HPDE6-E6E7 (cell line): ENCODE data around the gene CTDP1.
"Not testable (repeated sequence)": the region's sequence is repeated elsewhere in the genome, so short reads cannot be mapped to it uniquely, and the experiment has no call there.

Experiments used
- DNase-seq: peaks from one replicate; pipeline ENCODE4 v3.0.0; 2011; ENCODE audit warnings: missing footprints; ENCODE audit errors: extremely low spot score

The CTDP1 gene

GRCh38 chr18:79698668-79699335, 19.2 kb downstream of the CTDP1 start:
- no peak for DNase-seq

GRCh38 chr18:79699653-79700052, 20.1 kb downstream of the CTDP1 start:
- DNase-seq = no peak

- no peak for DNase-seq
These were observed 23.3 kb downstream of the CTDP1 start for GRCh38 chr18:79702906-79703305.

- DNase-seq = no peak
These were observed 25.0 kb downstream of the CTDP1 start for GRCh38 chr18:79704631-79705030.

DNA sequence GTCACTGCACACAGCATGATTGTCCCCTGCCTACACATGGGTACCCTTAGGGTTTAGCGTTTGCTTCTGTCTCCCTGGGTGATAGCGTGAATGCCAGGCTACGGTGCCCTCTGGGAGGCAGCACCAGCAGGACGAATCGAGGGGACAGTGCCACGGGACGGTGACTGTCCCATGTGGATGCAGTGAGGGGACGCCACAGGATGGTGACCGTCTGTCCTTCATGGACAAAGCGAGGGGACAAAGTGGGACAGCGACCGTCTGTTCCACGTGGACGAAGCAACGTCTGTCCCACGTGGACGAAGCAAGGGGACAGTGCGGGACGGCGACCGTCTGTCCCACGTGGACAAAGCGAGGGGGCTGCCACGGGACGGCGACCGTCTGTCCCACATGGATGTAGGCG, 25.7 kb downstream of the CTDP1 start:
- DNase-seq = no peak

DNA sequence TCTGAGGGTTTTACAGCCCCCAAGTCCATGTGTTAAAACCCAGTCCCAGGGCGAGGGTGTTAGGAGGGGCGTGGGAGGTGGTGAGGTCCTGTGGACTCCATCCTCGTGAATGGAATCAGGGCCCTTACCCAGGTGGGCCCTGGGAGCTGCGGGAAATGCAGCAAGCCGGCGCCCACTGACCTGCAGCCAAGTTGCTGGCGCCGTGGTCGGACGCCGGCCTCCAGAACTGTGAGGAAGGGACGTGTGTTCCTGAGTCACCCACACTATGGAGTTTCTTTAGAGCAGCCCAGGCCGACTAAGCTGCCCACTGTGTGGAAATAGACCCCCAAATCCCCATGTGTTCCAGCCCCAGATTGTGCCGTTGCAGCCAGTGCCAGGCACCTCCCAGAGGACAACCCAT, 26.4 kb downstream of the CTDP1 start:
- DNase-seq = no peak

DNA sequence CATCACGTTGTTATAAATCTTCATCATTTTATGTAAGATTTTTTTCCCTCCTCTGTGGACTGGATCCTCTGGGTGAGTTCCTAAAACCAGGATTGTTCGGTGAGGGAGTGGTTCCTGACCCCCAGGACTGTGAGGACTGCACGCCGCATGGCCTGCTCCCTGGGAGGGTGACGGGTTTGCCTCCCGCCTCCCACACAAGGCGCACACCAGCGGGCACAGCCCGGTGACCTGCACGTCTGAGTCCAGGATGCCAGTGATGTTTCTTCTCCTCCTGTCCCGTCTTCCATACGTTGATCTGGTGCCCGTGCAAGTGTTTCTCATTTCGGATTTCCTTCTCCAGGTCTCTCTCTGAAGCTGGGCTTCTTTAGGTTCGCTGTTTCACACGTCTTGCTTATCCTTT, 27.1 kb downstream of the CTDP1 start:
- DNase-seq = no peak

DNA sequence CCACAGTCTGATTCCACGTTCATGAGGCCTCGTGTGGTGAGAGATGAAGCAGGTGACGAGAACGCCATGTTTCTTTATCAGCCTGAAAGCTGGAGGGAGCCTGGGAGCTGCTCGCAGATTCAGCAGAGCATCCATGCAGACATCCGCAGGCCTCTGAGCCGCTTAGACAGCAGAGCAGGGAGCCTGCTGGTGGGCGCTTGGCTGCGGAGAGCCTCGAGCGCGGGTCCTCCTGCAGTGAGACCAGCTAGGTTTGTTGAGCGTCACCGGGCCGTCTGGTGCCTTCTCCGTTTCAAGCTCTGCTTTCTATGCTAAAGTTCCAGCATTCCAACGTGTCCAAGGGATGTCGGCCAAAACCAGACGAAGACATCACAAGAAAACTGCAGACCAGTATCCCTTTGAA, 27.6 kb downstream of the CTDP1 start:
- no peak for DNase-seq

GRCh38 chr18:79707671-79708070, 28.1 kb downstream of the CTDP1 start:
- no peak for DNase-seq

DNA sequence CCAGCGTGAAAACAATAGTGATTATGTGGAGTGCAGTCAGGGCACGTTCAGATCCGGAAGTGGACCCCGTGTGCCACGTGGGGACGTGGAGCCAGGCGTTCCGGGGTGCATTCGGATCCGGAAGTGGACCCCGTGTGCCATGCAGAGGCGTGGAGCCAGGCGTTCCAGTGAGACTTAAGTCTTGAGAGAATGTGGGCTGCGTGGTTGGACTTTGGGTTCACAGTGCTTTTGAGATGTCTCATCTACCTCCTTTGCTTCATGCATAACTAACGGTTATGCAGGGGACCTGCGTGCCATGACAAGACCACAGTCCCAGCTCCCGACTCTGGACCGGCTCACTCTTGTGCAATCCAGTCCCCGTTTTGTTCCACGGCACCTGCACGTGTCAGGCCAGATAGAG, 28.8 kb downstream of the CTDP1 start:
- no peak for DNase-seq

DNA sequence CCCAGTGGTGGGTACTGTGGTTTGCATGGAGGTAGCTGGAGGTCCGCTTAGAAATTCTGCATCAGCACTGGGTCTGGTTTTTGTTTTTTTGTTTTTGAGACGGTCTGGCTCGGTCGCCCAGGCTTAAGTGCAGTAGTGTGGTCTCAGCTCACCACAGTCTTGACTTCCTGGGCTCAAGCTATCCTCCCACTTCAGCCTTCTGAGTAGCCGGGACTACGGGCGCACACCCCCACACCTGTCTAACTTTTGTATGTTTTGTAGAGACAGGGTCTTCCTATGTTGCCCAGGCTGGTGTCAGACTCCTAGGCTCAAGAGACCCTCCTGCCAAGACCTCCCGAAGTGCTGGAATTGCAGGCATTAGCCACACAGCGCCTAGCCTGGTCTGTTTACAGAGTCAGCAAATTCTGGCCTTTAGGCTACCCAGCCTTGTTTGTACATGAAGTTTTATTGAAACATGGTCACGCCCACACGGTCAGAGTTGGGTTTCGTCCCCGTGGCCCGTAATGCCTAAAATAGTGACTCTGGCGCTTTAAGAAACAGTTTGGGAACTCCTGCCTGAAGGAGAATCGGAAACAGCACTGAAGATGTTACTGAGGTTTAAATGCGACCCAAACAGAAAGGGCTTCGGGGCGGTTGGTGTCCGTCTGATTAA, 32.7 kb downstream of the CTDP1 start:
- DNase-seq = no peak

DNA sequence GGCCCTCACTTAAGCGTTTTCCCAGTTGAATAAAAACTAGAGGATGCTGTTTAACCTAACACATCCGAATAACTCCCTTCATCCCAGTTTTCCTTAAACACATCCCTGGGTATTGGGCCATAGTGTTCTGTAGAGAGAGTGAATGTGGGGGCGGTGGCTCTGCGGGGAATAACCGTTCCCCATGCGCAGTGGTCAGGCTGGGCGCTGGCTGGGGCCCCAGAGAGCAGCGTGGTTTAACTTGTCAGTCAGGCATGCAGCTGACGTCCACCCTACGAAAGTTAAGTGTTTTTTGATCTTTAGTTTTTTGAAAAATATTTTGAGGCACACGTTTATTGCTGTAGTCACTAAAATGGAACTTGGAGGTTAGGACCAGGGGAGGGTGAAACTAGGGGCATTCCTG, 33.7 kb downstream of the CTDP1 start:
- no peak for DNase-seq

DNA sequence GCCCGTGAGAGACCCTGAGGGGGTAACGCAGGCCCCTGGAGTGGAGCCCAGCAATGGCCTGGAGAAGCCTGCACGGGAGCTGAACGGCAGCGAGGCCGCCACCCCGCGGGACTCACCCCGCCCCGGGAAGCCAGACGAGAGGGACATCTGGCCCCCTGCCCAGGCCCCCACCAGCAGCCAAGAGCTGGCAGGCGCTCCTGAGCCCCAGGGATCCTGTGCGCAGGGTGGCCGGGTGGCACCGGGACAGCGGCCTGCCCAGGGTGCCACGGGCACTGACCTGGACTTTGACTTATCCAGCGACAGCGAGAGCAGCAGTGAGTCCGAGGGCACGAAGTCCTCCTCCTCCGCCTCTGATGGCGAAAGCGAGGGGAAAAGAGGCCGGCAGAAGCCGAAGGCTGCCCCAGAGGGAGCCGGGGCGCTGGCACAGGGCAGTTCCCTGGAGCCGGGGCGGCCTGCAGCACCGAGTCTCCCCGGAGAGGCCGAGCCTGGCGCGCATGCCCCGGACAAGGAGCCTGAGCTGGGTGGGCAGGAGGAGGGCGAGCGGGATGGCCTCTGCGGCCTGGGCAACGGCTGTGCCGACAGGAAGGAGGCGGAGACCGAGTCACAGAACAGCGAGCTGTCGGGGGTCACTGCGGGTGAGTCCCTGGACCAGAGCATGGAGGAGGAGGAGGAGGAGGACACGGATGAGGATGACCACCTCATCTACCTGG, 35.1 kb downstream of the CTDP1 start:
- no peak for DNase-seq

GRCh38 chr18:79715280-79715679, 35.7 kb downstream of the CTDP1 start:
- no peak for DNase-seq

- DNase-seq = no peak
These were observed 37.5 kb downstream of the CTDP1 start for GRCh38 chr18:79717059-79717458.

- DNase-seq = no peak
These were observed 38.0 kb downstream of the CTDP1 start for GRCh38 chr18:79717555-79718074.

- DNase-seq = no peak
These were observed 38.5 kb downstream of the CTDP1 start for GRCh38 chr18:79718126-79718525.

GRCh38 chr18:79718878-79719477, 39.4 kb downstream of the CTDP1 start:
- no peak for DNase-seq

DNA sequence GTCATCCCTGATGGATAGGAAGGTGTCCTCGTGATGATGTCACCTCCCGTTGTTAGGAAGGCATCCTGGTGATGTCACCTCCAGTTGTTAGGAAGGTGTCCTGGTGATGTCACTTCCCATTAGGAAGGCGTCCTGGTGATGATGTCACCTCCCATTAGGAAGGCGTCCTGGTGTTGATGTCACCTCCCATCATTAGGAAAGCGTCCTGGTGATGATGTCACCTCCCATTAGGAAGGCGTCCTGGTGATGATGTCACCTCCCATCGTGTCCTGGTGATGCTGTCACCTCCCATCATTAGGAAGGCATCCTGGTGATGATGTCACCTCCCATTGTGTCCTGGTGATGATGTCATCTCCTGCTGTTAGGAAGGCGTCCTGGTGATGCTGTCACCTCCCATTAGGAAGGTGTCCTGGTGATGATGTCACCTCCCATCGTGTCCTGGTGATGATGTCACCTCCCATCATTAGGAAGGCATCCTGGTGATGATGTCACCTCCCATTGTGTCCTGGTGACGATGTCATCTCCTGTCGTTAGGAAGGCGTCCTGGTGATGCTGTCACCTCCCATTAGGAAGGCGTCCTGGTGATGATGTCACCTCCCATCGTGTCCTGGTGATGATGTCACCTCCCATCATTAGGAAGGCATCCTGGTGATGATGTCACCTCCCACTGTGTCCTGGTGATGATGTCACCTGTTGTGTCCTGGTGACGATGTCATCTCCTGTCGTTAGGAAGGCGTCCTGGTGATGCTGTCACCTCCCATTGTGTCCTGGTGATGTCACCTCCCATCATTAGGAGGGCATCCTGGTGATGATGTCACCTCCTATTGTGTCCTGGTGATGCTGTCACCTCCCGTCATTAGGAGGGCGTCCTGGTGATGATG, 40.1 kb downstream of the CTDP1 start:
- DNase-seq = not testable (repeated sequence)

DNA sequence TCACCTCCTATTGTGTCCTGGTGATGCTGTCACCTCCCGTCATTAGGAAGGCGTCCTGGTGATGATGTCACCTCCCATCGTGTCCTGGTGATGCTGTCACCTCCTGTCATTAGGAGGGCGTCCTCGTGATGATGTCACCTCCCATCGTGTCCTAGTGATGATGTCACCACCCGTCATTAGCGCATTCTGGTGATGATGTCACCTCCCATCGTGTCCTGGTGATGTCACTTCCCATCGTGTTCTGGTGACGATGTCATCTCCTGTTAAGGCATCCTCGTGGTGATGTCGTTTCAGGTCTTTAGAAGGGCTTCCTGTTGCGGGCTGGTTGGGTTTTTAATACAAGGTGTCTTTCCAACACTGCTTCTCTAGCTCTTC, 40.7 kb downstream of the CTDP1 start:
- no peak for DNase-seq

DNA sequence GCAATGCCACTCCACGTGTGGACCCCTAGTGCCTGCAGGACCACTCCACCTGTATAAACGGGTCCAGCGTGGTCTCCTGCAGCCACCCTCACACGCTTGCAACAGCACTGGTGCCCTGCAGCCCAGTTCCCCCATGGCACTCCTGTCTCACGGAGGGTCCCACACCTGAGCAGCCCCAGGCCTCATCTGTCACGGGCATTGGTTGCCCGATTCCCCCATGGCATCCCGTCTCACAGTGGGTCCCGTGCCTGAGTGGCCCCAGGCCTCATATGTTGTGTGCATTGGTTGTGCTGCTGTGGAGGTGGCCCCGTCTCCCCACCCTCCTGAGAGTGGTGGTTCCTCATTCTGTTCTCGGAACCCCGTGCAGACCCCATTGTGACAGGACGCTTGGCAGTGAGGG, 43.4 kb downstream of the CTDP1 start:
- DNase-seq = no peak

DNA sequence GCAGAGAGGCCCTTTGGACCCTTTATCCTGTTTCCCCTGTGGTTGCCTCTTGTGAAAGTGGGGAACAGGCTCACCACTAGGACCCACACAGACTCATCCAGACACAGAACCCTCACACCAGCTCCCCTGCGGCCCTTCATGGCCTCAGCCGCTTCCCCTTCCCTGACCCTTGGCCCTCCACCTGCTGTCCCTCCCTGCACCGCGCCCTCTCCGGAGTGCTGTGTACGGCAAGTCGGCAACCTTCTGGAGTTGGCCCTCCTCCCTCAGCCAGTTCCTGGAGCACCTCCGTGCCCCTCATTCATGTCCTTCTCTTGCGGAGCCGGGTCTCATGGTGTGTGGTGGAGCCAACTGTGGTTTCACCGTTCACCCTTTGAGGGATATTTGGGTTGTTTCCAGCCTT, 44.0 kb downstream of the CTDP1 start:
- no peak for DNase-seq
